Testis (tissue), 3 donors: ENCODE measurements around the gene BTRC. TPM values are rescaled to one million over a fixed set of nuclear protein-coding genes. Genes with fewer than 3 reads are reported as not detected.
"Not testable (repeated sequence)": the region's sequence is repeated elsewhere in the genome, so short reads cannot be mapped to it uniquely, and the experiment has no call there.

Experiments used
- DNase-seq: peaks from one replicate; pipeline ENCODE4 v3.0.0-alpha.2; 2019
- H3K27ac ChIP-seq, 2 donors: fragments of 200-600 bp; sonication (generic); one replicate each; pipeline ENCODE4 v1.5.1; 2019
- H3K27me3 ChIP-seq: fragments of 200-600 bp; sonication (generic); one replicate; pipeline ENCODE4 v1.5.1; 2019
- H3K36me3 ChIP-seq: fragments of 200-600 bp; sonication (generic); one replicate; pipeline ENCODE4 v1.5.1; 2017; ENCODE audit warnings: low read depth; ENCODE audit errors: missing control alignments
- H3K4me1 ChIP-seq: fragments of 200-600 bp; sonication (generic); one replicate; pipeline ENCODE4 v1.5.1; 2019
- H3K4me3 ChIP-seq, 2 donors: fragments of 200-600 bp; sonication (generic); one replicate each; pipeline ENCODE4 v1.5.1; 2017 to 2019
- H3K9me3 ChIP-seq: fragments of 200-600 bp; sonication (generic); one replicate; pipeline ENCODE4 v1.5.1; 2017
- CTCF ChIP-seq, 3 experiments: fragments of 450-650 bp in 2 of 3; fragments of 200-600 bp in 1 of 3; sonication (generic) in 1 of 3; IDR thresholded peaks; one replicate each; pipeline ENCODE4 v1.5.1; 2016 to 2019; ENCODE audit warnings: antibody characterized with exemption in 3 of 3, mild to moderate bottlenecking in 2 of 3, moderate library complexity in 1 of 3
- POLR2A ChIP-seq: fragments of 450-650 bp; IDR thresholded peaks from one replicate; pipeline ENCODE4 v1.6.1; 2017; ENCODE audit warnings: antibody characterized with exemption, mild to moderate bottlenecking, moderate library complexity
- WGBS, 2 donors: methylation state at CpG; one replicate each; pipeline ENCODE4 v1.1.5; 2018; 5-methylcytosine and 5-hydroxymethylcytosine counted together
- intact Hi-C: fragments of 100-400 bp; cut with DNase I; formaldehyde crosslinking; loops from one replicate; pipeline ENCODE4 v1.15.1; 2023; ENCODE audit warnings: low total_unique reads
- polyA plus RNA-seq: library from polyadenylated mRNA; stranded (reverse); fragments of 350-450 nt; fragmentation: Illumina TruSeq; extraction: RNeasy Lipid Tissue Mini Kit (QIAGEN cat#74804); gene quantifications from one replicate; pipeline ENCODE4 v1.2.3, GENCODE V29; 2014; ENCODE audit warnings: low read depth, low replicate concordance; ENCODE audit not compliant: insufficient read depth
- total RNA-seq, 2 donors: library from RNA; depleted of rRNA; stranded (reverse); fragments of >200 nt; gene quantifications; one replicate each; pipeline ENCODE4 v1.2.3, GENCODE V29; 2016

BTRC gene
- total and polyA plus RNA-seq, 3 donors from 2014 or later = 40.0 to 43.8 (median 41.0) TPM

DNA sequence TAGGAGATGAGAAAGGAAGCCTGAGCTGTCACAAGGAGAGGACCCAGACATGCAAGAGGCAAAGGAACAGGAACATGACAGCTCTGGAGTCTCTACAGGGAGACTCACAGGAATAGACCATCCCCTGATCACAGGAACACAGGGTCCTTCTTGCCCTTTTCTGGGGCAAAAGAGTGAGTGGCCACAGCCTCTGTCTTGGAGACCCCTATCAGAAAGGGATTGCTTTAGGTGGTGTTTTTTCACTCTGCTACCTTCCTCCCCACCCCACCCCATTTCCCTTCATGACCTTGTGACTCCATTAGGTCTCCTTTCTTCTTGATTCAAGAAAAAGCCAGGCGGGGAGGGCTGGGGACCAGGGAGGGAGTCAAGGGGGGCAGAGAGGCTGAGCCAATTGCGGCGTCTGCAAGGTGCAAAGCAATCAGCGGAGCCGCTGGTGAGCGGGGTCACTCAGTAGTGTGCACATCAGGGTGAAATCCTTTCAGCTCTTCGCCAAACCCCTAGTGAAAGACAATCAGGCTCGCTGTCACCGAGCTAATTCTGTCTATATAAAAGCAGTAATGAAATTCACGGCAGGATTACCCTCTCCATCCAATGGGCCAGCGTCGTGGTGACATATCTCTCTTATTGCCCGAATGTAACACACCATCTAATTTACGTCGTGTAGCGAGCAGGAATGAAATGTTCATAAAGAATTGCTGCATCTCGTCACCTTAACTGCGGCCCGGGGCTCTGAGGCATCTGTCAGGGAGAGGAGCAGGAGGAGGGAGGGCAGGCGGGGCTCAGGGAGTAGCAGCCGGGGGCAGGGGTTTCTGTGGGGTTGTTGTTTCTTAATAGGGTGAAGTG lies 31.5 kb upstream of the BTRC start:
- Histone ChIP-seq H3K4me3 (no peak overlapping the region), H3K9me3 (no peaks in the 10 kb centered on the region), H3K27ac (no peak overlapping the region), H3K27me3 (no peaks in the 10 kb centered on the region), H3K4me1 (no peaks in the 10 kb centered on the region), H3K36me3 (no peaks in the 10 kb centered on the region)
- TF ChIP-seq POLR2A = no peak
- TF ChIP-seq CTCF (IDR thresholded peaks at IDR 0.05) = no peak
- 75 to 77% methylated on average over 20 to 21 of the region's 21 CpGs for WGBS, 2 donors
- intact Hi-C loops = no loop called here
- no peak for DNase-seq

DNA sequence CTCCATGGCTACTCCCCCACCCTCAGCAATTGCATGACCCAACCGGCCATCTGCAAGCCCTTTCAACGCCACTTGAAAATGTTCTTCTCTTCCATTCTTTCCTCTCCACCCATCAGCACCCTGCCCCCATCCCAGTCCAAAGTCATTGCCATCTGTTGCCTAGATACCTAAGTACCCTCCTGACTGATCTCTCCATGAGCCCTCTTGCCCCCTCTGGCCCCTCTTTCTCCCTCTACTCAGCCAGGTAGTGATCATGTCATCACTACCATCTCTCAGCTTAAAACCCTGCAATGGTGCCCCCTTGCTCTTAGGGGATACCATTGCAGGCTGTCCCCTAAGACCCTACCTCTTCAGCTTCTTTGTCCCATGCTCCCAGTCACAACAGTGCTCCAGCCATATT lies 30.5 kb upstream of the BTRC start:
- Histone ChIP-seq H3K36me3 (no peaks in the 10 kb centered on the region), H3K4me1 (no peaks in the 10 kb centered on the region), H3K9me3 (no peaks in the 10 kb centered on the region), H3K27ac (no peak overlapping the region), H3K27me3 (no peaks in the 10 kb centered on the region), H3K4me3 (no peak overlapping the region)
- intact Hi-C loops = no loop called here
- no peak for TF ChIP-seq POLR2A
- 88 to 92% methylated on average over 2 of the region's 2 CpGs for WGBS, 2 donors
- no peak for DNase-seq

DNA sequence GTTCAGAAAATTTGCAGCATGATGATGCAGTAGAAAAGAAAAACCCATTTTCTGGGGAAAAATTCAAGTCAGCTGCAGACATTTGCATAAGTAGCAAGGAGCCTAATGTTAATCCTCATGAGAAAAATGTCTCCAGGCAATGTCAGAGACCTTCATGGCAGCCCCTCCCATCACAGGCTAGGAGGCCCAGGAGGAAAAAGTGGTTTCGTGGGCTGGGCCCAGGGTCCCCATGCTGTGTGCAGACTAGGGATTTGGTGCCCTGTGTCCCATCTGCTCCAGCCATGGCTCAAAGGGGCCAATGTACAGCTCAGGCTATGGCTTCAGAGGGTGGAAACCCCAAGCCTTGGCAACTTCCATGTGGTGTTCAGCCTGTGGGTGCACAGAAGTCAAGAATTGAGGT lies 26.5 kb upstream of the BTRC start:
- intact Hi-C loops, H3K4me3 ChIP-seq, H3K9me3 ChIP-seq, H3K36me3 ChIP-seq, DNase-seq, H3K4me1 ChIP-seq, H3K27ac ChIP-seq, H3K27me3 ChIP-seq: not testable (repeated sequence)
- 82 to 92% methylated on average over 1 of the region's 1 CpG for WGBS, 2 donors

- no peak for DNase-seq
- WGBS, 2 donors = 89 to 100% methylated on average over 3 of the region's 3 CpGs
- intact Hi-C loops = no loop called here
- Histone ChIP-seq H3K27ac (no peak overlapping the region), H3K27me3 (no peaks in the 10 kb centered on the region), H3K4me1 (no peaks in the 10 kb centered on the region), H3K4me3 (no peak overlapping the region), H3K9me3 (no peaks in the 10 kb centered on the region), H3K36me3 (no peaks in the 10 kb centered on the region)
- no peak for TF ChIP-seq CTCF (IDR thresholded peaks at IDR 0.05)
- no peak for TF ChIP-seq POLR2A
Observed at GRCh38 chr10:101329341-101330032, 24.5 kb upstream of the BTRC start.

DNA sequence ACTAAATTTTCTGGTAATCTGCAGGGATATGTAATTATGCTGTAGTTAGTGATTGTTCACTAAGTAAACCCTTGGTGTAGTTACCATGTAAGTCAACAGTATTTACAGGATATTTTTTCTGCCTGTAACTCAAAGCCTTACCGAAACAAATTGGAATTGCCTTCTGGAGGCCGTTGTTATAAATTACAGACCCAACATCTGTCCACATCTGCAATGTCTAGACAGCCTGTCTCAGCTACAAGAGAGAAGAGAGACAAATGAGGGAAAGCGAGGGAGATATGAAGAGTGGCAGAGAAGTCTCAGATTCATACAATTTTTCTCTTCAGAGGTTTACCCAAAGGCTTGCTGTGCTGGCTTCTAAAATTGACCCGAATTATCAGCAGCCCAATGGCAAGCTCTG lies 23.7 kb upstream of the BTRC start:
- H3K27ac ChIP-seq = no peak overlapping the region
- H3K9me3 ChIP-seq = no peaks in the 10 kb centered on the region
- intact Hi-C loops = no loop called here
- no peak for DNase-seq
- no peaks in the 10 kb centered on the region for H3K36me3 ChIP-seq
- no peaks in the 10 kb centered on the region for H3K27me3 ChIP-seq
- TF ChIP-seq POLR2A (no peak), CTCF (IDR thresholded peaks at IDR 0.05) (no peak)
- H3K4me1 ChIP-seq = no peaks in the 10 kb centered on the region
- no peak overlapping the region for H3K4me3 ChIP-seq
- WGBS, 2 donors = 89% methylated on average over 4 of the region's 4 CpGs
